Hepatocyte (in vitro differentiated cells): ENCODE data around the gene BOLA1.

Source experiments
- EZH2 ChIP-seq: fragments of 200-600 bp; sonication (generic); IDR thresholded peaks from 2 replicates; pipeline ENCODE4 v1.6.1; 2016; ENCODE audit warnings: antibody characterized with exemption, mild to moderate bottlenecking, borderline replicate concordance
- TF ChIP-seq, protein P1 (sequence below): fragments of 200-600 bp; sonication (generic); IDR thresholded peaks from 2 replicates; pipeline ENCODE4 v1.5.1; 2016; ENCODE audit warnings: antibody characterized with exemption, mild to moderate bottlenecking; ENCODE audit not compliant: poor library complexity

- TF ChIP-seq, protein P1, sequence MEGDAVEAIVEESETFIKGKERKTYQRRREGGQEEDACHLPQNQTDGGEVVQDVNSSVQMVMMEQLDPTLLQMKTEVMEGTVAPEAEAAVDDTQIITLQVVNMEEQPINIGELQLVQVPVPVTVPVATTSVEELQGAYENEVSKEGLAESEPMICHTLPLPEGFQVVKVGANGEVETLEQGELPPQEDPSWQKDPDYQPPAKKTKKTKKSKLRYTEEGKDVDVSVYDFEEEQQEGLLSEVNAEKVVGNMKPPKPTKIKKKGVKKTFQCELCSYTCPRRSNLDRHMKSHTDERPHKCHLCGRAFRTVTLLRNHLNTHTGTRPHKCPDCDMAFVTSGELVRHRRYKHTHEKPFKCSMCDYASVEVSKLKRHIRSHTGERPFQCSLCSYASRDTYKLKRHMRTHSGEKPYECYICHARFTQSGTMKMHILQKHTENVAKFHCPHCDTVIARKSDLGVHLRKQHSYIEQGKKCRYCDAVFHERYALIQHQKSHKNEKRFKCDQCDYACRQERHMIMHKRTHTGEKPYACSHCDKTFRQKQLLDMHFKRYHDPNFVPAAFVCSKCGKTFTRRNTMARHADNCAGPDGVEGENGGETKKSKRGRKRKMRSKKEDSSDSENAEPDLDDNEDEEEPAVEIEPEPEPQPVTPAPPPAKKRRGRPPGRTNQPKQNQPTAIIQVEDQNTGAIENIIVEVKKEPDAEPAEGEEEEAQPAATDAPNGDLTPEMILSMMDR: no peak
- TF ChIP-seq EZH2: no peak
Measured at GRCh38 chr1:149903836-149904491, 4.6 kb downstream of the BOLA1 start.
